22Rv1 (cell line): ENCODE data around the gene VTI1A.

Experiments
- ZFX ChIP-seq: fragments of 450-650 bp; IDR thresholded peaks from 2 replicates; pipeline ENCODE4 v1.6.1; 2017; ENCODE audit warnings: antibody characterized with exemption, borderline replicate concordance
- TF ChIP-seq, protein P1 (sequence below): fragments of 450-650 bp; IDR thresholded peaks from 2 replicates; pipeline ENCODE4 v1.5.1; 2017; ENCODE audit warnings: mild to moderate bottlenecking

DNA sequence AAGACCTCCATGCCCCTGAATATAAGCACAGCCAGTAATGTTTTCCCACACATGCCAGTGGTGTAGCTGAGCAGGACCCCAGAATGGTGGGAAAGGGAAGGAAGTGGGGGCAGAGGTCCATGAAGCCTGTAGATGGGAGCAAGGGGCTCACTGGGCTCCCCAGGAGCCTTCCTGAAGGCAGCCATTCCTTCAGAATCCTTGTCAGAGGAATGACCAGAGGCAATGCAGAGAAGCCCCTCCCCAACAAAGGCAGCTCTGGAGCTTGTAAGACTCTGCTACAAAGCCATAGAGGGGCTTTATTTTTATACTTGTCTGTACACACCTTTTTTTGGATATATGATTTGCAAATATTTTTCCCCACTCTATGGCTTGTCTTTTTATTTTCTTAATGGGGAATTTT lies 338.1 kb downstream of the VTI1A start:
- TF ChIP-seq, protein P1, sequence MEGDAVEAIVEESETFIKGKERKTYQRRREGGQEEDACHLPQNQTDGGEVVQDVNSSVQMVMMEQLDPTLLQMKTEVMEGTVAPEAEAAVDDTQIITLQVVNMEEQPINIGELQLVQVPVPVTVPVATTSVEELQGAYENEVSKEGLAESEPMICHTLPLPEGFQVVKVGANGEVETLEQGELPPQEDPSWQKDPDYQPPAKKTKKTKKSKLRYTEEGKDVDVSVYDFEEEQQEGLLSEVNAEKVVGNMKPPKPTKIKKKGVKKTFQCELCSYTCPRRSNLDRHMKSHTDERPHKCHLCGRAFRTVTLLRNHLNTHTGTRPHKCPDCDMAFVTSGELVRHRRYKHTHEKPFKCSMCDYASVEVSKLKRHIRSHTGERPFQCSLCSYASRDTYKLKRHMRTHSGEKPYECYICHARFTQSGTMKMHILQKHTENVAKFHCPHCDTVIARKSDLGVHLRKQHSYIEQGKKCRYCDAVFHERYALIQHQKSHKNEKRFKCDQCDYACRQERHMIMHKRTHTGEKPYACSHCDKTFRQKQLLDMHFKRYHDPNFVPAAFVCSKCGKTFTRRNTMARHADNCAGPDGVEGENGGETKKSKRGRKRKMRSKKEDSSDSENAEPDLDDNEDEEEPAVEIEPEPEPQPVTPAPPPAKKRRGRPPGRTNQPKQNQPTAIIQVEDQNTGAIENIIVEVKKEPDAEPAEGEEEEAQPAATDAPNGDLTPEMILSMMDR: no peak
- no peak for TF ChIP-seq ZFX
